SK-N-SH (cell line): Measurements from ENCODE around the gene FRMD4B. TPM values are rescaled to one million over a fixed set of nuclear protein-coding genes. Genes with fewer than 3 reads are reported as not detected.

ENCODE experiments used
- CTCF ChIA-PET: fragments of 300-600, 350-600 bp; formaldehyde crosslinking; extraction: SDS; loops from one replicate; lab custom pipeline; 2021; lab: Yijun Ruan, JAX
- POLR2A ChIA-PET: fragments of 350-600 bp; sonication (Branson Sonifier 250); formaldehyde crosslinking; extraction: SDS; loops from one replicate; lab custom pipeline; 2020; ENCODE audit warnings: antibody characterized with exemption, inconsistent platforms; lab: Yijun Ruan, JAX
- DNase-seq: peaks from one replicate; pipeline ENCODE4 v3.0.0; 2012
- H2AFZ ChIP-seq: fragments of 200-600 bp; sonication (generic); 2 replicates; pipeline ENCODE4 v1.8.1; 2016; ENCODE audit warnings: antibody characterized with exemption, mild to moderate bottlenecking, low read depth
- H3F3A ChIP-seq: fragments of 200-600 bp; sonication (generic); replicated peaks from 2 replicates; pipeline ENCODE3; 2016; ENCODE audit warnings: antibody characterized with exemption, mild to moderate bottlenecking; ENCODE audit not compliant: insufficient read depth
- H3K27ac ChIP-seq, 2 experiments: fragments of 200-500 bp in 1 of 2; fragments of 200-600 bp in 1 of 2; sonication (Bioruptor generic) in 1 of 2; sonication (generic), shearing (Covaris generic) in 1 of 2; 2 replicates each; pipeline versions ENCODE4 v1.5.1 to v1.6.1; 2014 to 2016; ENCODE audit warnings: low read depth in 2 of 2, inconsistent platforms in 1 of 2, low read length in 1 of 2, mild to moderate bottlenecking in 1 of 2, mixed read lengths in 1 of 2
- H3K27me3 ChIP-seq: fragments of 200-600 bp; sonication (generic), shearing (Covaris generic); 2 replicates; pipeline ENCODE4 v1.6.1; 2016; ENCODE audit warnings: mixed run types; ENCODE audit not compliant: insufficient read depth
- H3K36me3 ChIP-seq, 2 experiments: fragments of 200-500 bp in 1 of 2; fragments of 200-600 bp in 1 of 2; sonication (Bioruptor generic) in 1 of 2; sonication (generic) in 1 of 2; replicated peaks in 1 of 2; 2 replicates each; pipeline versions ENCODE3 to v1.5.1; 2014 to 2016; ENCODE audit warnings: low read length in 1 of 2, mild to moderate bottlenecking in 1 of 2; ENCODE audit not compliant: insufficient read depth in 2 of 2, control insufficient read depth in 1 of 2
- H3K4me1 ChIP-seq, 2 experiments: fragments of 200-500 bp in 1 of 2; fragments of 200-600 bp in 1 of 2; sonication (Bioruptor generic) in 1 of 2; sonication (generic), shearing (Covaris generic) in 1 of 2; 2 replicates each; pipeline versions ENCODE4 v1.5.1 to v1.6.1; 2014 to 2016; ENCODE audit warnings: low read depth in 1 of 2, low read length in 1 of 2, mixed run types in 1 of 2; ENCODE audit not compliant: insufficient read depth in 2 of 2, control insufficient read depth in 1 of 2
- H3K4me2 ChIP-seq: fragments of 200-600 bp; sonication (generic), shearing (Covaris generic); 2 replicates; pipeline ENCODE4 v1.6.1; 2017; ENCODE audit warnings: mixed run types
- H3K4me3 ChIP-seq, 2 experiments: fragments of 200-500 bp in 1 of 2; fragments of 200-600 bp in 1 of 2; sonication (Bioruptor generic) in 1 of 2; sonication (generic), shearing (Covaris generic) in 1 of 2; 2 replicates each; pipeline versions ENCODE4 v1.5.1 to v1.8.1; 2014 to 2016; ENCODE audit warnings: low read depth in 2 of 2, inconsistent platforms in 1 of 2, low read length in 1 of 2, mild to moderate bottlenecking in 1 of 2, mixed read lengths in 1 of 2, moderate library complexity in 1 of 2
- H3K79me2 ChIP-seq: fragments of 200-600 bp; sonication (generic); 2 replicates; pipeline ENCODE4 v1.8.1; 2017; ENCODE audit warnings: mild to moderate bottlenecking; ENCODE audit not compliant: insufficient read depth
- H3K9ac ChIP-seq: fragments of 200-600 bp; sonication (generic); 2 replicates; pipeline ENCODE4 v1.6.1; 2017; ENCODE audit warnings: mixed run types
- H3K9me2 ChIP-seq: fragments of 200-600 bp; sonication (generic); 2 replicates; pipeline ENCODE4 v1.6.1; 2017; ENCODE audit warnings: mixed run types
- H3K9me3 ChIP-seq: fragments of 200-600 bp; sonication (generic); 2 replicates; pipeline ENCODE4 v1.6.1; 2017; ENCODE audit warnings: mixed run types, mild to moderate bottlenecking, moderate library complexity
- H4K20me1 ChIP-seq: fragments of 200-600 bp; sonication (generic); 2 replicates; pipeline ENCODE4 v1.6.1; 2017; ENCODE audit warnings: mild to moderate bottlenecking, mixed run types; ENCODE audit not compliant: insufficient read depth
- CHD2 ChIP-seq: fragments of 150-350 bp; IDR thresholded peaks from 2 replicates; pipeline ENCODE4 v1.6.1; 2018; ENCODE audit warnings: low read length; ENCODE audit not compliant: partially characterized antibody
- EP300 ChIP-seq, 2 experiments: IDR thresholded peaks; 2 replicates each; pipeline versions ENCODE4 v1.4.0 to v1.6.1; 2012; ENCODE audit warnings: borderline replicate concordance in 1 of 2, low read depth in 1 of 2, low read length in 1 of 2
- FOSL2 ChIP-seq: IDR thresholded peaks from 2 replicates; pipeline ENCODE4 v1.4.0; 2012; ENCODE audit warnings: low read depth, mild to moderate bottlenecking, moderate library complexity, borderline replicate concordance
- FOXJ3 ChIP-seq: sonication (generic); formaldehyde crosslinking; IDR thresholded peaks from 2 replicates; pipeline ENCODE4 v1.5.1; 2020; ENCODE audit warnings: mild to moderate bottlenecking, missing genetic modification reagents
- GATA2 ChIP-seq: sonication (generic); formaldehyde crosslinking; IDR thresholded peaks from 2 replicates; pipeline ENCODE4 v1.5.0; 2020; ENCODE audit warnings: mild to moderate bottlenecking, missing genetic modification reagents
- MXI1 ChIP-seq: IDR thresholded peaks from 2 replicates; pipeline ENCODE4 v1.6.1; 2012; ENCODE audit warnings: mild to moderate bottlenecking, low read depth, low read length, improper control_type of control experiment
- NFIC ChIP-seq: IDR thresholded peaks from 2 replicates; pipeline ENCODE4 v1.4.0; 2012; ENCODE audit warnings: borderline replicate concordance
- NRF1 ChIP-seq: IDR thresholded peaks from 2 replicates; pipeline ENCODE4 v1.6.1; 2012; ENCODE audit warnings: low read depth, mild to moderate bottlenecking, low read length
- PBX3 ChIP-seq: IDR thresholded peaks from 2 replicates; pipeline ENCODE4; 2012
- RAD21 ChIP-seq: IDR thresholded peaks from 2 replicates; pipeline ENCODE4 v1.6.1; 2012; ENCODE audit warnings: mild to moderate bottlenecking, low read length
- RCOR1 ChIP-seq: fragments of 150-350 bp; IDR thresholded peaks from 2 replicates; pipeline ENCODE4 v1.6.1; 2017; ENCODE audit warnings: antibody characterized with exemption, low read length
- SIN3A ChIP-seq: IDR thresholded peaks from 2 replicates; pipeline ENCODE4 v1.6.1; 2012; ENCODE audit warnings: low read depth, mild to moderate bottlenecking, low read length, moderate library complexity, borderline replicate concordance
- TCF12 ChIP-seq: IDR thresholded peaks from 2 replicates; pipeline ENCODE4 v1.4.0; 2012
- WGBS: methylation state at CpG from one replicate; pipeline ENCODE4 v1.1.6; 2017; ENCODE audit warnings: low lambda C conversion rate; 5-methylcytosine and 5-hydroxymethylcytosine counted together
- polyA plus RNA-seq, 3 experiments: library from polyadenylated mRNA; depleted of rRNA; stranded (reverse); fragments of >200 nt; gene quantifications; 2 replicates each; pipeline ENCODE4 v1.2.3, GENCODE V29; 2012

Gene FRMD4B
- polyA plus RNA-seq, 1 of the 3 experiments (the other 2 are of a cell fraction), result 0.53 TPM

GRCh38 chr3:69420781-69421520 lies 35.1 kb upstream of the FRMD4B start:
- Histone ChIP-seq H3K4me2 (peak overlapping the region; percentile 58), H3K9me2 (no peaks in the 10 kb centered on the region), H2AFZ (peak overlapping the region; percentile 77), H3K27ac (peak overlapping the region; percentile 77 to 83), H3K79me2 (no peaks in the 10 kb centered on the region), H3K4me3 (no peak overlapping the region), H3K27me3 (no peaks in the 10 kb centered on the region), H3K9me3 (no peaks in the 10 kb centered on the region), H3F3A (peaks cover 32% of the 10 kb centered on the region), H4K20me1 (no peaks in the 10 kb centered on the region), H3K9ac (peak overlapping the region; percentile 45; the same call in 1 of the 2 replicates), H3K4me1 (peaks cover 12 to 24% of the 10 kb centered on the region in 2 experiments; a peak in 3 of 4 replicates), H3K36me3 (no peaks in the 10 kb centered on the region)
- peak; percentile 38 for DNase-seq
- WGBS, result 34% methylated on average over 5 of the region's 5 CpGs
- ChIA-PET CTCF (interaction anchor here (3.8 to 8.4 kb wide), 3 partner anchors 10 to 259 kb away, joined by 22 to 88 read pairs (median 35); no protein-coding TSS in a partner anchor), POLR2A (no interaction called here)
- TF ChIP-seq EP300 (IDR thresholded peaks at IDR 0.05; ENCODE audit: borderline replicate concordance in 1 of 2, low read depth in 1 of 2, low read length in 1 of 2), result peak in 1 of 2 experiments; percentile 78; a peak in 2 of 4 replicates
- TF ChIP-seq PBX3, result 0 out of 2 replicates have a peak, but pooled peaks have one; percentile 12
- TF ChIP-seq CHD2, result peak; percentile 52
- peak; percentile 28 for TF ChIP-seq TCF12
- TF ChIP-seq RCOR1, result peak; percentile 93
- TF ChIP-seq GATA2 (CRISPR knock-in tag), result no peak
- 0 out of 2 replicates have a peak, but pooled peaks have one; percentile 35 for TF ChIP-seq FOXJ3 (CRISPR knock-in tag)
- no peak for TF ChIP-seq SIN3A
- no peak for TF ChIP-seq FOSL2
- TF ChIP-seq MXI1, result peak; percentile 90

DNA sequence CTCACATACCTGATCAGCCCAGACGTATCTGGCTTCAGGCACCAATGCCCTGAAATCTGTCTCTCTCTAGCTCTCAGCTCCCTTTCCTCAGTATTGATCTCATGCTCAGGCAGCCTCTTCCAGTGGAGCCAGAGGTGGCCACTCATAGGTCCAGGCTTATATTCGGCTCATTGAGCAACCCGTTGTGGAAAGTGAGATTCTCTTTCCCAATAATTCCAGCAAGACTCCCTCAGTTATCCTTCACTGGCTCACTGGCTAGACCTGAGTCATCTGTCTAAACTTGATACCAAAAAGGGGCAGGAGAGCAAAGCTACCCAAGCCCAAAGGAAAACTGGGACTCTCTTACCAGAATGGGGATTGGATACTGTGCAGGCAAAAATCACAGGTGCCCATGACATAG lies 33.4 kb upstream of the FRMD4B start:
- Histone ChIP-seq H3K9me3 (no peaks in the 10 kb centered on the region), H3K27ac (no peak overlapping the region), H3K4me2 (no peak overlapping the region), H2AFZ (no peak overlapping the region), H3K27me3 (no peaks in the 10 kb centered on the region), H3K4me3 (no peak overlapping the region), H3K79me2 (no peaks in the 10 kb centered on the region), H3K9me2 (no peaks in the 10 kb centered on the region), H3F3A (peaks cover 30% of the 10 kb centered on the region), H3K4me1 (peaks cover 12 to 24% of the 10 kb centered on the region in 2 experiments; a peak in 3 of 4 replicates), H4K20me1 (no peaks in the 10 kb centered on the region), H3K9ac (no peak overlapping the region), H3K36me3 (no peaks in the 10 kb centered on the region)
- ChIA-PET POLR2A (no interaction called here), CTCF (interaction anchor here (0.7 kb wide), 1 partner anchor 109 kb away, joined by 3 read pairs; no protein-coding TSS in a partner anchor)
- TF ChIP-seq NRF1 (no peak), NFIC (no peak), RAD21 (no peak)
- 96% methylated on average over 3 of the region's 3 CpGs for WGBS
- no peak for DNase-seq
